HPDE6-E6E7 (cell line): ENCODE measurements around the gene PAMR1.

ENCODE experiments used
- DNase-seq: peaks from one replicate; pipeline ENCODE4 v3.0.0; 2011; ENCODE audit warnings: missing footprints; ENCODE audit errors: extremely low spot score

Gene PAMR1

GRCh38 chr11:35403765-35404387 is 121.5 kb downstream of the PAMR1 start:
- no peak for DNase-seq

DNA sequence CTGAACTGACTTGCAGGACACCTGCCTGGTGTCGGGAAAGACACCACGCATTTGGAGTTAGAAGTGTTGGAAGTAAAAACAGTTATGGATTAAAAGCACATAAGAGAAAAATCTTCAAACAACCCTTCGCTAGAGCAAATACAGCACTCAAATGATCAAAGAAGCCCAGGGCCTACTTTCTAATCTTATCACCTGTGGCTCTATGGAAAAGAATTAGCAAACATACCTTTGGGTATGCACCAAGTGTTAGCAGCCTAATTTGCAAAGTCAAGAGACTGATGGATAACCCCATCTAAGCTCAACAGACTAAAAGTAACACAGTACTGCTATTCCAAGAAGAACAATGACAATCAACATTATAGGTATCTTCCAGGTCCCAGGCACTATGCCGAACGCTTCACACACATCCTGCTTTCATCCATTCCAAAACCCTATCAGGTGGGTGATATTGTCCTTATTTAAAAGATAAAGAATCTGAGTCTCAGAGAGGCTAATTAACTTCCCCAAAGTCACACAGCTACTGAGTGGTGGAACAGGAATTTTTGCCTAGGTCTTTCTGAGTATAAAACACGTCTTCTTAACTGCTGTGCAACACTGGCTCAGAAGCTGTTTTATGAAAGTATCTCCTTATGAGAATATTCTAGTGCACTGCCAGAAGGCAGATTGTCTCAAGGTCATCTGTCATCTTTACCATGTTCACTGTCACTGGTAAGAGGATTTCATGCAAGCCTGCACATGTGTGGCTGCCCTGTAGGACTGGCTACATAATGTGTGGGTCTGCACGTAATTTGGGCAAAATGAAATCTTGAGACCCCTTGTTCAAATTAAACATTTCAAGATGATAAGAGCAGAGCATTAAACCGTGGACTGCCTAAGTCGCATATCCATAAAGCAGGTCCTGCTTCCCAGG is 122.4 kb downstream of the PAMR1 start:
- no peak for DNase-seq

GRCh38 chr11:35398881-35399280 is 126.5 kb downstream of the PAMR1 start:
- DNase-seq, result no peak

DNA sequence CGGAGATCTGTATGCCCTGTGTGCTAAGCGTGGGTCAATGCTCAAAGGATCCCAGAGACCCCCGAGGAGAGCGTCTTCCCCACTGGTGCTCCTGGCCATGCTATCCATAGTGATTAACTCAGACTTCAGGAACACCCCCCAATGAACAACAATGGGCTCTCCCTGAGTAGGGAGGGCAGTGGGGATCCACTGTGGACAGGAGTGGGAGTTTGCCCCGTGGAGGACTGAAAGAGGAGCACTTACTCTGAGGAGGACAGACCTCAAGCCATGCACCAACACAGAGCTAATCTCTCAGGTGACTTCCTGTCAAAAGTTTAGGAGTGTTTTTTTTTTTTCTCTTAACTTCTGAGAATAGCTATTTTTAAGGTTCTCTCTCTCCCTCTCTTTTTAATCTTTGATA is 130.5 kb downstream of the PAMR1 start:
- no peak for DNase-seq

DNA sequence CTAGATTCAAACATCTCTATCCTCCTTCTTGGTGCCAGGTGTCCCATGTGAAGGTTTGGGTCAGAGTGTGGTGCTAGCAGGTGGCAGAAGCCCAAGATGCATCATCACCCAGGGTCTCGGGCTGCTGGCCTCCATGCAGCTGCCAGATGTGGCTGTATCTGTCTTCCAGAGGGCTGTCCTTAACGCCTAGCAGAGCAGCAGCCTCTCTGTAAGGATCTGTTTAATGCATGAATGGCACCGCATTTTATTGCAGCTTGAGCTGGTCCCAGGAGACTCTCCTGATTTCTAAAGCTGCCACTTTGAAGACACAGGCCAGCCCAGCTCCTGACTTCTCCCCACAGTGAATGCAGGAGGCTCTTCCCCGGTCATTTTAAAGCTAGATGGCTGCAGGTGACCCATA is 132.3 kb downstream of the PAMR1 start:
- no peak for DNase-seq

- DNase-seq, result peak; percentile 68
These were observed 133.3 kb downstream of the PAMR1 start for GRCh38 chr11:35391922-35392688.

DNA sequence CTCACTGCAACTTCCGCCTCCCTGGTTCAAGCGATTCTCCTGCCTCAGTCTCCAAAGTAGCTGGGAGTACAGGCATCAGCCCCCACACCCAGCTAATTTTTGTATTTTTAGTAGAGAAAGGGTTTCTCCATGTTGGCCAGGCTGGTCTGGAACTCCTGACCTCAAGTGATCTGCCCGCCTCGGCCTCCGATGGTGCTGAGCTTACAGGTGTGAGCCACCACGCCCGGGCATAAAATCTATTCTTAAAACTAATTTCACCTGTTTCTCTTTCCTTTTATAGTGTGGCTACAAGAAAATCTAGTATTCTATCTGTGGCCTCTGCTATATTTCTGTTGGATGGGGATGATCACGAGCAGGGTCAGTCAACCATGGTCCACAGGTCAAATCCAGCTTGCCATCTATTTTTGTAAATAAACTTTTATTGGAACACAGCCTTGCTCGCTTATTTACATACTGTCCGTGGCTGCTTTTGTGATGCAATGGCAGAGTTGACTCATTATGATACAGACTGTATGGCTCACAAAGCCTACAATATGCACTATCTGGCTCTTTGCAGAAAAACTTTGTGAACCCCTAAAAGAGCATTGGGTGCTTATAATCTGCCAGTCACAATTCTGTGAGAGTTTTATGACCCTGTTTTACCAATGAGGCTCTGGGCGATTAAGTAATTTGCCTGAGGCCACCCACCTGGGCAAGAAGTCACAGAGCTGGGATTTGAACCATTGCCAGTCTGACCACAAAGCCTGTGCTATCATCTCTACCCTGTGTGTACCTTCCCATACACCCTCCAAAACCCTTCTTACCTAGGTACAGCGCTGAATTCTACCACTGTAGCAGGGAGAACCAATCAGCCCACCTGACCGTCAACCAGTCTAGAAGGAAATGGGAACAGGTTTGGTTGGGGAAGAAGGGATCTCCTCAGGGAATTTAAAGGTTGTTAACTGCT is 134.4 kb downstream of the PAMR1 start:
- no peak for DNase-seq

- DNase-seq, result no peak
These were observed 135.4 kb downstream of the PAMR1 start for GRCh38 chr11:35389897-35390465.

DNA sequence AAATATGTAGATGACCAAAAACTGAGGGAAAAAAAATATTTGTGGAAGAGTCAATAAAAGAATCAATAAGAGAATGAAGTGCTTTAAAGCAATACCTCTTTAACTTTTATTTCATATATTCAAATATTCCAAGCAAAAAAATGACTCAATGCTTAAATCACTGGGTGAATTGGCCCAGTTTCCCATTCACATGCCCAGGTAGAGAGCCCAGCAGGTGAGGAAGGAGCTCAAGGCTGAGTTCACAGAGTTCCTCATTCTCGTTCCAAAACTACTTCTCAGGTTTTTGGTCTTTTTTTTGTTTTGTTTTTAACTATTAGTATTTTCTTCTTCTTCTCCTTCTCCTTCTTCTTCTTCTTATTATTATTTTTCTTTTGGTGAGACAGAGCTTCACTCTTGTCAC is 136.3 kb downstream of the PAMR1 start:
- DNase-seq, result no peak

DNA sequence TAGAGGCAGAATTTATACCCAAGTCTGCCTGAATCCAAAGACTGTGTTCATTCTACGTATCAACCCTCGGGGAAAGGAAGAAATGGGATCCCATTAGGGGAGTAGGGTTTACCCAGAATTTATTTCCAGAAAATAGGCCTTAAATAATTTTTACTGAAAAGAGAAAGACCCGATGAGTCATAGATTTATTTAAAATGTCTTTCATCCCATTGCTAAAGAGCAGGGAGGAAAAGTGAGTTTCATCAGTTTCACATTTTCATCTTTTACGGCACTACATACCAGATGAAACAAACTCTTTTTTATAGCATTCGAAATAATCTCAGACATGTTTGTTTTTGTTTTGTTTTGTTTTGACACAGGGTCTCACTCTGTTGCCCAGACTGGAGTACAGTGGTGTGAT is 137.4 kb downstream of the PAMR1 start:
- no peak for DNase-seq

GRCh38 chr11:35387111-35387982 is 138.1 kb downstream of the PAMR1 start:
- DNase-seq, result no peak

DNA sequence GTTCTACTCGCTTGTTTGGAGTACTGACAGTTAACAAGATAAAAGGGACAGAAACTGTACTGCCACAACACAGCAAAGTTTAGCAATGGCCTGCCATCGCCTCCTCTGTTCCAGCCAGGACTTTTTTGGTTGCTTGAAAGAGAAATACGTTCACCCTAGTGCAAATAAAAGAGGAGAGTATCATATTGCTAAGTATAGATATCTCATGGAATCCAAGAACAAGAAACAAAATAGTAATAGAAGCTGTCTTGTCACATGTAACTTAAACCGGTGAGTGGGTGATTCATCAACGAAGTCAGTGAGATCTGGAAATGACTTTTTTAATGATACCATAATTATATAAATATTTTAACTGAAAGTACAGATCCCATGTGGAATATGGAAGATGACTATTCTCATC is 141.5 kb downstream of the PAMR1 start:
- DNase-seq, result no peak
